Suprapubic skin (tissue), 4 donors: ENCODE results near the gene GSG1L. TPM values are rescaled to one million over a fixed set of nuclear protein-coding genes. Genes with fewer than 3 reads are reported as not detected.
A peak's percentile ranks its signal among the peaks of the same experiment; 100 is the strongest.
"Not testable (repeated sequence)": the region's sequence is repeated elsewhere in the genome, so short reads cannot be mapped to it uniquely, and the experiment has no call there.

Source experiments
- DNase-seq, 2 donors: peaks; one replicate each; pipeline ENCODE4 v3.0.0-alpha.2; 2019; ENCODE audit warnings: low spot score in 2 of 2
- H3K27ac ChIP-seq: fragments of 200-600 bp; sonication (generic); one replicate; pipeline ENCODE4 v1.5.1; 2019
- H3K27me3 ChIP-seq: fragments of 200-600 bp; sonication (generic); one replicate; pipeline ENCODE4 v1.5.1; 2019
- H3K36me3 ChIP-seq: fragments of 200-600 bp; sonication (generic); one replicate; pipeline ENCODE4 v1.5.1; 2019
- H3K4me1 ChIP-seq: fragments of 200-600 bp; sonication (generic); one replicate; pipeline ENCODE4 v1.5.1; 2019
- H3K4me3 ChIP-seq: fragments of 200-600 bp; sonication (generic); one replicate; pipeline ENCODE4 v1.5.1; 2019; ENCODE audit warnings: mild to moderate bottlenecking
- H3K9me3 ChIP-seq: fragments of 200-600 bp; sonication (generic); one replicate; pipeline ENCODE4 v1.5.1; 2019
- CTCF ChIP-seq, 2 donors: fragments of 200-600 bp in 1 of 2; fragments of 450-650 bp in 1 of 2; sonication (generic) in 1 of 2; IDR thresholded peaks; one replicate each; pipeline ENCODE4 v1.5.1; 2016 to 2019; ENCODE audit warnings: antibody characterized with exemption in 2 of 2, mild to moderate bottlenecking in 1 of 2, moderate library complexity in 1 of 2
- EP300 ChIP-seq: sonication (generic); formaldehyde crosslinking; IDR thresholded peaks from one replicate; pipeline ENCODE4 v1.6.1; 2017; ENCODE audit warnings: antibody characterized with exemption
- POLR2A ChIP-seq, 2 donors: fragments of 450-650 bp; IDR thresholded peaks; one replicate each; pipeline ENCODE4 v1.6.1; 2017; ENCODE audit warnings: antibody characterized with exemption in 2 of 2, mild to moderate bottlenecking in 2 of 2, moderate library complexity in 2 of 2
- POLR2AphosphoS5 ChIP-seq, 3 donors: sonication (generic); formaldehyde crosslinking; IDR thresholded peaks; one replicate each; pipeline ENCODE4 v1.6.1; 2017; ENCODE audit warnings: antibody characterized with exemption in 3 of 3
- WGBS: methylation state at CpG from one replicate; pipeline ENCODE4 v1.1.5; 2018; 5-methylcytosine and 5-hydroxymethylcytosine counted together
- total RNA-seq, 4 donors: library from RNA; depleted of rRNA; stranded (reverse); fragments of >200 nt; gene quantifications; one replicate each; pipeline ENCODE4 v1.1.0, GENCODE V29; 2016

GSG1L gene
- total RNA-seq, 4 donors from 2014 or later: 0.64 to 1.7 TPM; not detected in 2

- Histone ChIP-seq H3K9me3 (no peaks in the 10 kb centered on the region), H3K4me1 (no peaks in the 10 kb centered on the region), H3K27ac (no peak overlapping the region), H3K36me3 (no peaks in the 10 kb centered on the region), H3K4me3 (no peak overlapping the region), H3K27me3 (no peaks in the 10 kb centered on the region)
- TF ChIP-seq EP300 (no peak), CTCF (IDR thresholded peaks at IDR 0.05) (no peak), POLR2AphosphoS5 (IDR thresholded peaks at IDR 0.05) (no peak), POLR2A (IDR thresholded peaks at IDR 0.05) (no peak)
- peak in 1 of 2 donors; percentile 25 for DNase-seq
- WGBS: 90% methylated on average over 5 of the region's 5 CpGs
These were observed 81.3 kb downstream of the GSG1L start for GRCh38 chr16:27982184-27982583.

GRCh38 chr16:27980919-27981700 lies 82.4 kb downstream of the GSG1L start:
- Histone ChIP-seq H3K27ac (no peak overlapping the region), H3K27me3 (no peaks in the 10 kb centered on the region), H3K36me3 (no peaks in the 10 kb centered on the region), H3K4me3 (no peak overlapping the region), H3K4me1 (no peaks in the 10 kb centered on the region), H3K9me3 (no peaks in the 10 kb centered on the region)
- 42% methylated on average over 9 of the region's 9 CpGs for WGBS
- peak in 1 of 2 donors; percentile 16 for DNase-seq
- TF ChIP-seq POLR2AphosphoS5 (IDR thresholded peaks at IDR 0.05): no peak
- no peak for TF ChIP-seq POLR2A (IDR thresholded peaks at IDR 0.05)
- TF ChIP-seq EP300: no peak
- no peak for TF ChIP-seq CTCF (IDR thresholded peaks at IDR 0.05)

- Histone ChIP-seq H3K4me1 (no peaks in the 10 kb centered on the region), H3K36me3 (no peaks in the 10 kb centered on the region), H3K27ac (no peak overlapping the region), H3K27me3 (no peaks in the 10 kb centered on the region), H3K9me3 (no peaks in the 10 kb centered on the region), H3K4me3 (no peak overlapping the region)
- peak in 1 of 2 donors; percentile 35 for DNase-seq
- no peak for TF ChIP-seq CTCF (IDR thresholded peaks at IDR 0.05)
- 64% methylated on average over 11 of the region's 11 CpGs for WGBS
These were observed 83.3 kb downstream of the GSG1L start for GRCh38 chr16:27980076-27980775.

GRCh38 chr16:27979668-27980067 lies 83.8 kb downstream of the GSG1L start:
- H3K9me3 ChIP-seq, H3K36me3 ChIP-seq, H3K4me3 ChIP-seq, DNase-seq, H3K4me1 ChIP-seq, H3K27ac ChIP-seq, H3K27me3 ChIP-seq: not testable (repeated sequence)
- WGBS: 51% methylated on average over 3 of the region's 3 CpGs

- H3K4me1 ChIP-seq: no peaks in the 10 kb centered on the region
- DNase-seq: no peak
- TF ChIP-seq POLR2AphosphoS5 (IDR thresholded peaks at IDR 0.05): no peak
- TF ChIP-seq POLR2A (IDR thresholded peaks at IDR 0.05): no peak
- no peak for TF ChIP-seq EP300
- no peak for TF ChIP-seq CTCF (IDR thresholded peaks at IDR 0.05)
These were observed 84.6 kb downstream of the GSG1L start for GRCh38 chr16:27978876-27979275.

More at GRCh38 chr16:27978876-27979275, 84.6 kb downstream of the GSG1L start:
- Histone ChIP-seq H3K4me3 (no peak overlapping the region), H3K27me3 (no peaks in the 10 kb centered on the region), H3K36me3 (no peaks in the 10 kb centered on the region), H3K27ac (no peak overlapping the region), H3K9me3 (no peaks in the 10 kb centered on the region)
- 84% methylated on average over 4 of the region's 4 CpGs for WGBS
